HT1080 (cell line): ENCODE results near the gene GABRB1. TPM values are rescaled to one million over a fixed set of nuclear protein-coding genes. Genes with fewer than 3 reads are reported as not detected.
A peak's percentile ranks its signal among the peaks of the same experiment; 100 is the strongest.

Source experiments
- DNase-seq: peaks from one replicate; pipeline ENCODE4 v3.0.0-alpha.2; 2015; ENCODE audit warnings: low read depth
- total RNA-seq: library from RNA; depleted of rRNA; stranded (reverse); fragments of >200 nt; shearing (Covaris generic); gene quantifications from 2 replicates; pipeline ENCODE4 v1.2.3, GENCODE V29; 2014

Gene GABRB1
- total RNA-seq, 1 experiment from 2014 or later, result 0.76 TPM

- DNase-seq, result no peak
Measured at GRCh38 chr4:47045261-47045660, 13.9 kb downstream of the GABRB1 start.

DNA sequence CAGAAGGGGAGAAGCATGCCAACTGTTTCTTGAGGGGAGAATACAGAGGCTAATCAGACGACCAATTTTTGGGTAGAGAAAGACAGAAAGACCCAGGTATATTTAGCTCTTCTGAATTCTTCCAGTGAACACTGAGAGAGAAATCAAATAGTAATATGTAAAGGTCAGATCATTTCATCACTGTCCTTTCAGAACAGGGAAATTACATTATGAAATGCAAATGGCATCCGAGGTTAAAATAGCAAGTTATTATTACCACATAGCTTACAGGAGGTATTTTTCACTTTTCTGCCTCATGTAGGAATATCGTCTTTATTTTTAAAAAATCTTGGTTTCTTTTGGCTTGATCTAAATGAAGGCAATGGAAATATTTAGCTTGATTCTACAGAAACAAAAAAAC is 18.0 kb downstream of the GABRB1 start:
- DNase-seq, result no peak

GRCh38 chr4:47050761-47051725 is 19.7 kb downstream of the GABRB1 start:
- no peak for DNase-seq

DNA sequence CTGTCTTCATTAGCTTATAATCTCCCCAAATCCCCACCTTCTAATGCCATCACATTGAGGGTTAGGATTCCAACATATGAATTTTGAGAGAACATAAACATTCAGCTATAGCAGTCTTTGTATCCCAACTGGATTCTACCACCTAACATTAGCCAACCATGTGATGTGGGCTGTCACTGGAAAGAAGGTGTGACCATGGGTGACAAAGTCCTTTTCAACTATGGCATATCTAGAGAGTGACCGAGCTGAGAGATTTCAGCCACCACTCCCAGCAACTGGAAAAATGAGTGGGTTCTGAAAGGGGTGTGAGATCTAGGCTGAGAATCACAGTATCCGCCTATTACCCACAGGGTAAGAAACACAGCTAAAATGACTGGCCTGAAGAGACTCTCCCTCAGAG is 22.1 kb downstream of the GABRB1 start:
- no peak for DNase-seq

- no peak for DNase-seq
Measured at GRCh38 chr4:47054130-47054529, 22.8 kb downstream of the GABRB1 start.

DNA sequence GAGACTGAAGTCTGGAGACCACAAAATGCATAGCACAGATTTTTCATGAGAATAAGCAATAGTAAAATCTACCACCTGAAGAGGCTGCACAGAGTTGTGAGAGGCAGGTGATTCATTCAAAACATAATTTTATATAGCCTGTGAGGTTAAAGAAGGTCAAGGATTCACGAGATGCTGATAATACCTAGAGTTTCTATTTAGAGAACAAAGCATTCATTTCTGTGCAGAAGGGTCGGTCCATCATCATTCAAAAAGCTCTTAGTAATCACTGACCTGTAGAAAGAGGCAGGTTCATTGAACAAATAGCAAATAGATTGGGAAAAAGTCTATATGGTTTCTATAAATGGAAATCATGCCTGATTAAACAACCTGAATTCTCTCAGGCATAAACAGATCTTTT is 26.6 kb downstream of the GABRB1 start:
- DNase-seq, result no peak

GRCh38 chr4:47060561-47060960 is 29.2 kb downstream of the GABRB1 start:
- no peak for DNase-seq

DNA sequence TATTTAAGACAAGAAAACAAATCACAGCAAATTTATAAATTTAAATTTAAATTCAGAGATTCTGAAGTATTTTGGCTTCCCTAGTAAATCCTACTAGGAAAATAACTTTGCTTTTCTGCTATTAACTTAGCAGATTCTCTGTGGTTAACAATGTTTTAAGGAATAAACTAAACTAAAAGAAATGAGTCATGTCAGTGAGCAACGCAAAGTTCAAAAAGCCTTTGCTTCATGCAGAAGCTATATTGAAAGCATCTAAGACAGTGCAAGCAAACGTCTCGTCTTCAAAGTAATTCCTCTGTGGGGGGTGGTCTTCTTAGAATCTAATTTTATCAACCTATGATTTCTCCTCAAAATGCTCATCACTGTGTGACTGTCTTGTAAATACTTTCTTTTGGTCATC is 30.1 kb downstream of the GABRB1 start:
- DNase-seq, result peak; percentile 43

DNA sequence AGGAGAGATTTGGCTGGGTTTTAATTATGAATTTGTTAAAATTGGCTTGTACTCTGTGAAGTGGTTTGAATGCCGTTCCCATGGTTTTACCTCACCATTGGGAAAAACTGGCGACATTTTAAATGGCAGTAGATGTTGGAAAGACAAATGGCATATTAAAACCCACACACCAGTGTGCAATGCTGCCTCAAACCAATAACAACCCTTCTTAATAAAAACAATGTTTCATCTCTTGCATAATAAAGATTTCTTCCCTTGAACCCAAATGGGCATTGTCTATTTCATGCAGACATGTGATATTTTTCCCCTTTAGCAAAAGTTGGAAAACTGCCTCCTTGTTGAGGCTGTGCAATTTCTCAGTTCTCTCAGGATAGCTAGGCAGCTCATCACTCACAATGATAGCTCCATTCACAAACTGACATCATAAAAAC is 33.7 kb downstream of the GABRB1 start:
- no peak for DNase-seq

GRCh38 chr4:47068986-47069385 is 37.6 kb downstream of the GABRB1 start:
- DNase-seq, result peak; percentile 20

DNA sequence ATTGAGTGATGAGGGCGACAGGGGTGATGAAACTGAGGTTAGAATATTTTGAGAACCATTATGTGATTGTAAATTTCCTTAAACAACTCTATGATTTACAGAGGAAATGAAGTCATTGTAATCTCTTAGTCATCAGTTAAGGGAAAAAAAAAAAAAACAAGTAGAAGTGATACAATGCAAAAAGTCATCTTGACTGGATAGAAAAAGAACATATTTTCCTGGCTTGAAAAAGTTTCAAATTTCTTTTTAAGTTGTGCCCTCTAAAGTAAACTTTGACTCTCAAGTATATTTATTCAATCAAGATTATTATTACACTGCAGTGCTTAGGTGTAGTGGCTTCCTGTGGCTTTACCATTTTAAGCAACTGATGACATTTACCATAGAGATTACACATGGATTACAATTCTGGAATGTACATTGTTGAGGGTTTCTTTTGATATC is 40.6 kb downstream of the GABRB1 start:
- DNase-seq, result peak; percentile 82

GRCh38 chr4:47073647-47074046 is 42.3 kb downstream of the GABRB1 start:
- DNase-seq, result no peak

DNA sequence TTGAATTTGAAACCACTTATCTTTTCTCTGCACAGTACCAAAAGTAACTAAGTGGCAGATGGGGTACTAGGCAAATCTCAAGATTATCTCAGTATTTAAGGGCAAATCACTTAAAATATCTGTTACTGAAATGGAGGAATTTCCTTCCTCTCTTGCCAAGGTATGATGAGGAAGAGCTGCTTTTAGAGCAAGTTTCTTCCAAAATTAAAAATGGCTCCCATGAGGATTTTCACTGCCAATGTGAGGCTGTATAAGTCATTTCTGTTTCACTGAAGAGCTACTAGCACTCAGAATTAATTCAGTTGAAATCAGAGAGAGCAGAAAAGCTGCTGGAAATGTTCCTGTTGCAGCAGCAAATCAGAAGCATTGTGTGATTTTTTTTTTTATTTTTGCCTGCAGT is 43.4 kb downstream of the GABRB1 start:
- no peak for DNase-seq

GRCh38 chr4:47075262-47075661 is 43.9 kb downstream of the GABRB1 start:
- DNase-seq, result peak; percentile 72

DNA sequence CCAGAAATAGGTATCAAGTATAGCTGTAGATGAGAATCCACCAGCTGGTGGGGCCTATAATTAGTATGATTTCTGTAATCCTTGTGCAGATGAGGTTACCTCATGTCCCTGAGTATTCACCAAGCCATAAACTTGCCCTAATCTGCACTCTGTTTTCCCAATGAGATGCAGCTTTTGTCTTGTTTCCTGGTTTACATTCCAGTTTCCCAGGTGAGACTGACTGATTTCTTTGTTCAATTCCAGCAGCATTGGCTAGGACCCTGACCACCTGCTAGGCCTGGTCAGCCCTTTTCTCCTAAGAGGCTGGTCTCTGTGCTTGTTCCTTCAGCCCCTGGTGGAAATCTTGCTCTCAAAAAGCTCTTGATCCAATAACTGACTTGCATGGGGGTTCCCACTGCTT is 44.6 kb downstream of the GABRB1 start:
- no peak for DNase-seq

- DNase-seq, result no peak
Measured at GRCh38 chr4:47084111-47084510, 52.7 kb downstream of the GABRB1 start.

DNA sequence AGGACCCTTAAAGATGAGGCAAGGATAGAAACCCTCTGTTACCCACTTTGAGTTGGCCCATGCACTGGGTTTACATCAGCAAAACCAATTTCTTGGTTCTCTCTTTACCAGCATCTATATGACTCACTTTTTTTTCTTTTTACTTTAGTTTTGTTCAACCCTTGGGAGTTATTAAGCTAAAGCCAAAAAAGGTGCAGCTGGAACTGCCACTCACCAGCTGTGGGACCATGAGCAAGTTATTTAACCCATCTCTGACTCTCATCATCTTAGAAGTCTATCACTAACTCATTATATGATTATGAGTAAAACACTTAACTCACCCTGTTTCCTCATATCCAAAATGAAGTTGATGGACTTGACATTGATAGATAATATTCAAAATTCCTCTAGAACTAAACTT is 53.4 kb downstream of the GABRB1 start:
- no peak for DNase-seq

- DNase-seq, result no peak
Measured at GRCh38 chr4:47088298-47088697, 56.9 kb downstream of the GABRB1 start.

- no peak for DNase-seq
Measured at GRCh38 chr4:47095884-47096283, 64.5 kb downstream of the GABRB1 start.

DNA sequence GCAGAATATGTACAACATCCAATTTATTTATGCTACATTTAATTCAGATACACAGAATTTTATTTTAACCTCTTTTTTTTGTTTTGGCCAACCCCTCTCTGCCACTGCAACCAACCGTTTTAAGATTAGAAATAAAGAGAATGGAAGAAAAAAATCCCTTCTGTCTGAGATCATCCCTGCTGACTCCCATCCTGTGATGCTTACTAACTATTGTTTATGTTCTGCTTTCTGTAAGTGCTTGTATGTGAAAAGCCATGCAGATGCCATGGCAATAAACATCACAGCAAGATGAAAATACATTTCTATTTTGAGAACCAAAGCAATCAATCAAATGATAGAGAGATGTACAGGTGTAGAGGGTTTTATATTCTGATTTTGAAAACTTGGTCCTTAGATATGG is 70.1 kb downstream of the GABRB1 start:
- no peak for DNase-seq

DNA sequence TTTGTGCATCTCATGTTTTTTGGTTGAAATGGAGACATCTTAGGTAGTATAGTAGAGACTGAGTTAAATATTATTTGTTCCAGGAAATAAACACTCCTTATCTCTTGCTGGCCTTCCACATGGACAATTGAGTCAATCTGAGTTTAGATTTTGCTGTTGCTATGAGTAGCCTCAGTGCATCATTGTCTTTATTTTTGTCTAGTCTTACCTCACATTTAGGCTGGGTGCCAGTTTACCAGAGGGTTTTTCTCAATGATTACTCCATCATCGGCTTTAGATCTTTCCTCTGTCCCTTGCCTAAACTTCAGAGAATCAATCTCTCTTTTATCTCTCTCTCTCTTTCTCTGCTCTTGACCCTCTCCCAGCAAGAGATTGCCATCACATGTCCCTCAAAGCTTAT is 73.6 kb downstream of the GABRB1 start:
- no peak for DNase-seq

DNA sequence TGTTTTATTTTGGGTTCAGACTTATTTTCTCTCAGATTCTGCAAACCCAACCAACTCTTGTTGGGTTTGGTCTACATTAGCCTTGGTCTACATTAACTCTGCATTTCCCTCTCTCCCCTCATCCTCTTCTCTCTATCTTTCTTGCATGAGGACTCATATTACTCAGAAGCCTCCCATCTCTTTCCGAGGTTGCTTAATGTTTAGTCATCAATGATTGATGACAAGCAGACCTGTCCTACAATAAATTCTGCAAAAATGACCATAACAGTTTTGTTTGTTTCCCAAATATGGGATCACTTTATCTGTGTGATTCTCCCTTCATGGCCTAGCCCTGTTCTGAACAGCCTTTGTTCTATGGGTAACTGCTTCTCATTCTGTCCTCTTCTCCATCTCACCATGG is 75.2 kb downstream of the GABRB1 start:
- DNase-seq, result peak; percentile 12

- DNase-seq, result no peak
Measured at GRCh38 chr4:47109379-47109778, 78.0 kb downstream of the GABRB1 start.
